Measurements from ENCODE around the gene GUCD1.

DNA sequence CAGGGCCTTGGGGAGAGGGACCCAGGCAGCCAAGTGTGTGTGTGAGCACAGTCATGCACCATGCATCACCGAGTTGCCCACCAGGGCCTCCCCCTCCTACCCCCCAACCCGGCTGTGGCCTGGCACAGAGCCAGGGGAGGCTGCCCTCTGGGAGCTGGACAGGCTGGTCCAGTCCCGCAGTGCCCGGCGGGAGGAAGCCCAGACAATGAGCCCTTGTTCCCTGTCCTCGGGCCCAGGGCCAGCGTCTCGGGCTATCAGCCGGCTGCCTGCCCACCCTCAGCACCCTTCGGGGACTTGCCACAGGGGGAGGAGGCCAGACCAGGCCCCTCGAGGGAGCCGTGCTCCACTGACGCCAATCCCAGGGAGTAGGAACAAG, 33.4 kb upstream of the GUCD1 start:
- TF ChIP-seq POLR2A (IDR thresholded peaks at IDR 0.05) (no peak), CTCF (IDR thresholded peaks at IDR 0.05) (no peak), POLR2AphosphoS5 (IDR thresholded peaks at IDR 0.05) (no peak)
